Stomach smooth muscle (tissue), 2 donors: Measurements from ENCODE around the gene SH3BP4.

Source experiments
- H3K27ac ChIP-seq: one replicate; pipeline ENCODE4 v1.7.0; 2013; ENCODE audit warnings: mild to moderate bottlenecking, low read length, inconsistent platforms
- H3K27me3 ChIP-seq, 2 donors: one replicate each; pipeline ENCODE4 v1.7.0; 2013; ENCODE audit warnings: low read length in 2 of 2; ENCODE audit not compliant: insufficient read depth in 2 of 2, control insufficient read depth in 1 of 2
- H3K36me3 ChIP-seq, 2 donors: one replicate each; pipeline ENCODE4 v1.7.0; 2013; ENCODE audit warnings: low read length in 2 of 2; ENCODE audit not compliant: control insufficient read depth in 2 of 2, insufficient read depth in 2 of 2
- H3K4me1 ChIP-seq: one replicate; pipeline ENCODE4 v1.7.0; 2013; ENCODE audit warnings: low read length; ENCODE audit not compliant: control insufficient read depth, insufficient read depth
- H3K4me3 ChIP-seq, 2 donors: one replicate each; pipeline ENCODE4 v1.7.0; 2013; ENCODE audit warnings: low read length in 2 of 2
- H3K9ac ChIP-seq, 2 donors: one replicate each; pipeline ENCODE4 v1.7.0; 2013; ENCODE audit warnings: low read length in 2 of 2, mild to moderate bottlenecking in 1 of 2
- H3K9me3 ChIP-seq, 2 donors: one replicate each; pipeline ENCODE4 v1.7.0; 2013; ENCODE audit warnings: low read length in 2 of 2; ENCODE audit not compliant: control insufficient read depth in 2 of 2
- donor health status: healthy.
- donor health status: Pancreatic carcinoma.

SH3BP4 gene

GRCh38 chr2:235095569-235095968 lies 143.8 kb downstream of the SH3BP4 start:
- no peaks in the 10 kb centered on the region for H3K27me3 ChIP-seq

GRCh38 chr2:235096447-235096846 lies 144.6 kb downstream of the SH3BP4 start:
- no peak overlapping the region for H3K4me3 ChIP-seq
- H3K36me3 ChIP-seq: no peaks in the 10 kb centered on the region
- H3K27ac ChIP-seq: no peak overlapping the region
- H3K9ac ChIP-seq: no peak overlapping the region
- no peaks in the 10 kb centered on the region for H3K27me3 ChIP-seq
- H3K9me3 ChIP-seq: no peaks in the 10 kb centered on the region
- peaks cover 4% of the 10 kb centered on the region for H3K4me1 ChIP-seq

More at GRCh38 chr2:235095569-235095968, 143.8 kb downstream of the SH3BP4 start:
- Histone ChIP-seq H3K9ac (no peak overlapping the region), H3K4me3 (no peak overlapping the region), H3K36me3 (no peaks in the 10 kb centered on the region), H3K4me1 (peaks cover 4% of the 10 kb centered on the region), H3K9me3 (no peaks in the 10 kb centered on the region), H3K27ac (no peak overlapping the region)

DNA sequence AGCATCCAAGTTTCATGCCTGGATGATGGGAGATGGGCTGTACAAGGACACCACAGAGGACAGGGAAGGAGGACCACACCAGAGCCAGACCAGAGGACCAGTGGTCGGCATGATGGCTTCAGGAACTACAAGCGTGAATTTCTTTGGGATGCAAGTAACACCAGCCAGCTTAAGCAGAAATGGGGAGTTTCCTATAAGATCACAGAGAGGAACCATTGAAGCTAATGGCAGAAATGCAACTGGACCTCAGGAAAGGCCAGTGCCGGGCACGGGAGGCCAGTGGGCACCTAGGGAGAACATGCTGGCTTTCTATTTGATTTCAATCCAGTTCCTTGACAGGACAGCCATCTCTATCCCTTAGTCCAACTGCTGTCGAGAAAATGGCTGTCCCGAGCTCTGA lies 145.4 kb downstream of the SH3BP4 start:
- Histone ChIP-seq H3K9me3 (no peaks in the 10 kb centered on the region), H3K27me3 (no peaks in the 10 kb centered on the region), H3K4me3 (no peak overlapping the region), H3K36me3 (no peaks in the 10 kb centered on the region), H3K27ac (no peak overlapping the region), H3K9ac (no peak overlapping the region), H3K4me1 (peaks cover 4% of the 10 kb centered on the region)

DNA sequence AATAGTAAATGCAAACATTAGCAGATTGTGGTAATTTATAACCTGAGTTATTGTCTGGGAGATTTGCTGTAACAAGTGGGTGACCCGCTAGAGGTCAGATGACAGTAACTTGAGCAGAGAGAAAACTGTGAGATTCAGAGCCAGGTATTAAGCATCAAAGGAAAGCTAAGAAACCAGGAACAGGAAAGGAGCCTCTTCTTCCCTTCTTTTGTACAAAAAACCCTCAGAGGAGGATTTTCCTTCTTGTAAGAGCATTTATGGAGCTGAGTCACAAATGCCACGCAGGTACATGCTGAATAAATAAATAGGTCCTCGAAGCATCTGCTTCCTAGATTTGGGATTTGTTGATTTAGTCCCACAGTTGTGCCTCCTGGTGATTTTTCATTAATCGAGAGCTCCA lies 146.5 kb downstream of the SH3BP4 start:
- H3K36me3 ChIP-seq: no peaks in the 10 kb centered on the region
- peaks cover 4% of the 10 kb centered on the region for H3K4me1 ChIP-seq
- no peak overlapping the region for H3K9ac ChIP-seq
- no peaks in the 10 kb centered on the region for H3K9me3 ChIP-seq
- H3K4me3 ChIP-seq: no peak overlapping the region
- no peak overlapping the region for H3K27ac ChIP-seq
- H3K27me3 ChIP-seq: no peaks in the 10 kb centered on the region

DNA sequence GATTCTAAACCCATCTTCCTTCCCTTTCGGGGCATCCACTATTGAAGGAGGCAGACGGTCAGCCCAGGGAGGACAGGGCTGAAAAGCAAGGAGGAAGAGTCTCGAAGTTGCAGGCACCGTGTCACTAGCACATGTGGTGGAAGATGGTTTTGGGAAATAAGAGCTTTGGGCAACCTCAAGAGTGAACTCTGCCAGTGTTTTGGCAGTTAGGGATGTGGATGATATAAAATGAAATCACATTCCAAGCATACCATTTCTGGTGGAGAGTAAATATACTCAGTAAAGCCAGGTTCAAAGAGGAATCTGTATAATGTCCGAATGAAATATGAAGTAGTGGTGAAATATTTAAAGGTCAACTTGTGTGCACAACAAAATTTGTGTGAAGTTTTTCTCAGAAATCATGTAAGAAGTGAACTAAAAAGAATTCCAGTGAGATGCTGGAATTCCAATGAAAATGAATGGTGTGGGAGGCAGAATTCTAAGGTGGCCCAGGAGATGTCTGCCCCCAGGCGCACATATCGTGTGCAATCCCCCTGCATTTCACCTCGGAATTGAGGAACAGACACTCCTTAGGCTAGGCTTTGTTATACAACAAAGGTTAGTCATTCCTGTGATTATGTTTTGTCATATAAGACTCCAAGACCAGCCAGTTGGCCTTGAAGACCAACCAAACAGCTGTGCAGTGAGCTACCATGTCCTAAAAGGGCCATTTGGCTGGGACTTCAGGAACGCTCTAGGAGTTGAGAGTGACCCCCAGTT lies 147.1 kb downstream of the SH3BP4 start:
- Histone ChIP-seq H3K27ac (no peak overlapping the region), H3K9me3 (no peaks in the 10 kb centered on the region)

DNA sequence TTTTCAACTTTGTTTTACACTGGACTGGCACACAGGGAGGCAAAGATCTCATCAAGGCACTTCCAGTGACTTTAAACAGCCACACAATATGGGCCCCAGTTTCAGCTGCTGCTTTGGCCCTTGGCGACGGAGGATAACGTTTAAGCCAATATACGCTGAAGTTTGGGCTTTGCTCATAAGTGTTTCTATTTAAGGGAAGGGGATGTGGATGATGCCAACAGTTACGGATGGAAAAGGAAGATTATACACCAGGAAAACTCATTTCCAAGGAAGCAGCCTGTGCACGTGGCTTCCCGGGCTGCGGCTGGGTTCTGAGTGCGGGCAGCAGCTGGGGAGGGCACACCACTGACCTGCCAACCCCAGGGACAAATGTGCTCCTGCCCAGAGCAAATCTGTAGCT lies 151.1 kb downstream of the SH3BP4 start:
- no peaks in the 10 kb centered on the region for H3K9me3 ChIP-seq
- H3K27me3 ChIP-seq: no peaks in the 10 kb centered on the region
- peaks cover 4% of the 10 kb centered on the region for H3K4me1 ChIP-seq
- H3K9ac ChIP-seq: no peak overlapping the region
- no peaks in the 10 kb centered on the region for H3K36me3 ChIP-seq
- H3K27ac ChIP-seq: no peak overlapping the region
- no peak overlapping the region for H3K4me3 ChIP-seq

More for the DNA sequence above, 147.1 kb downstream of the SH3BP4 start:
- Histone ChIP-seq H3K9ac (no peak overlapping the region), H3K36me3 (no peaks in the 10 kb centered on the region), H3K4me3 (no peak overlapping the region), H3K27me3 (no peaks in the 10 kb centered on the region), H3K4me1 (peaks cover 4% of the 10 kb centered on the region)
